MCF 10A (cell line): ENCODE results near the gene GCC2. TPM values are rescaled to one million over a fixed set of nuclear protein-coding genes. Genes with fewer than 3 reads are reported as not detected.

Experiments used
- BruUV-seq: library from RNA; stranded (reverse); fragments of 400-500 nt; replicated peaks from 2 replicates; lab custom pipeline; 2021; lab: Mats Ljungman, UMichigan
- CTCF ChIA-PET: fragments of 300-600 bp; sonication (Branson Sonifier 250); formaldehyde crosslinking; extraction: SDS; loops from one replicate; lab custom pipeline; 2021; ENCODE audit warnings: antibody characterized with exemption, inconsistent platforms; lab: Yijun Ruan, JAX
- POLR2A ChIA-PET: fragments of 300-600, 350-650 bp; sonication (Branson Sonifier 250); formaldehyde crosslinking; extraction: SDS; loops from one replicate; lab custom pipeline; 2020; ENCODE audit warnings: antibody characterized with exemption, inconsistent platforms; lab: Yijun Ruan, JAX
- DNase-seq: peaks from one replicate; pipeline ENCODE4 v3.0.0-alpha.2; 2018; ENCODE audit not compliant: unreplicated experiment
- H3K27ac Mint-ChIP-seq: one replicate; pipeline ENCODE4 v1.8.0; 2022; ENCODE audit warnings: mild to moderate bottlenecking, low read depth, mixed read lengths; ENCODE audit not compliant: unreplicated experiment
- H3K27me3 Mint-ChIP-seq: one replicate; pipeline ENCODE4 v1.8.0; 2022; ENCODE audit warnings: mixed read lengths; ENCODE audit not compliant: insufficient read depth, unreplicated experiment
- H3K36me3 Mint-ChIP-seq: one replicate; pipeline ENCODE4 v1.8.0; 2022; ENCODE audit warnings: mild to moderate bottlenecking, moderate library complexity, mixed read lengths; ENCODE audit not compliant: insufficient read depth, unreplicated experiment
- H3K4me1 Mint-ChIP-seq: one replicate; pipeline ENCODE4 v1.8.0; 2022; ENCODE audit warnings: mixed read lengths; ENCODE audit not compliant: insufficient read depth, unreplicated experiment
- H3K4me3 Mint-ChIP-seq: one replicate; pipeline ENCODE4 v1.8.0; 2022; ENCODE audit warnings: mild to moderate bottlenecking, moderate library complexity, mixed read lengths; ENCODE audit not compliant: unreplicated experiment
- H3K9me3 Mint-ChIP-seq: one replicate; pipeline ENCODE4 v1.8.0; 2022; ENCODE audit warnings: mixed read lengths; ENCODE audit not compliant: unreplicated experiment
- CTCF ChIP-seq: fragments of 200-600 bp; IDR thresholded peaks from one replicate; pipeline ENCODE4 v1.8.0; 2022; ENCODE audit warnings: antibody characterized with exemption, mild to moderate bottlenecking; ENCODE audit not compliant: unreplicated experiment
- intact Hi-C: fragments of 100-400 bp; cut with micrococcal nuclease; formaldehyde crosslinking; loops from 2 replicates; pipeline ENCODE4 v1.14.1; 2022
- total RNA-seq: library from RNA; stranded (reverse); gene quantifications from 2 replicates; pipeline ENCODE4 v1.2.3, GENCODE V29; 2022

GCC2 gene
- total RNA-seq, 1 experiment from 2014 or later: 29.8 TPM

DNA sequence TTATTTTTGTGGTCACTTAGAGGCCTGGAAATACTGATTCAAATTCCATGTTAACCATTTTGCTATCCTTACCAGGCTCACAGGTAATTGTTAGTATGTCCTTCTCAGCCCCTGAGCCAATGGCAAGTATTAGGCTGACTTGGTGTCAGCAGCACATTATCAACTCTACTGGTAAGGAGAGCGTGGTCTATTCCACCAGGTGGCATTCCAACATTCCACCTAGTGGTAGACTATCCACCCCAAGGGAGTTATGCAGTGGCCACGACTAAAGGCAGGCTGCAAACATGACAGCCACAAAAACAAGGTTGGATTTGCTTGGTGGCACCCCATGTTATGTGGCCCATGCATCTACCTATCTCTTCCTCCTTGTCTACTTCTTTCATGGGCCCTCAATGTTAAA is 31.8 kb upstream of the GCC2 start:
- intact Hi-C loops: no loop called here

DNA sequence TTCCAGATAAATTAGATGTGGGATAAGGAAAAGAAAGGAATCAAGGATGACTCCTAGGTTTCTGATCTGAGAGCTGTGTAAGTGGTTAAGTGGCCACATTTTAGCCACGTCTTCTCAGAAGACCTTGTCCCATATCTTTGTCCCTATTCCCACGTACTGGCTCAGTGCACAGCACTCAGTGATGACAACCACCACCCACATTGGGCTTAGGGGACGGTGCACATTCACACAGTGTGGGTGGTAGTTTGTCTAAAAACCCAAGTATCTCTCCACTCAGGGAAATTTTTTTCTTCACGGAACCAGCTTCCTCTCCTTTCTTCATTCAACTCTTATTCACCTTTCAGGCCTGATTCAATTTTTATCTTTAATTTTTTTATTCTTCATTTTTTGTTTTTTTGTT is 30.6 kb upstream of the GCC2 start:
- ChIA-PET POLR2A (interaction anchor here (1.3 kb wide), 1 partner anchor 30 kb away, joined by 4 read pairs; the partner anchor contains the start of gene GCC2), CTCF (interaction anchor here (0.8 kb wide), 1 partner anchor 16 kb away, joined by 3 read pairs; no protein-coding TSS in a partner anchor)
- H3K4me3 Mint-ChIP-seq: no peak overlapping the region
- H3K4me1 Mint-ChIP-seq: peaks cover 16% of the 10 kb centered on the region
- no TSS peak for BruUV-seq
- intact Hi-C loops: no loop called here
- DNase-seq: no peak
- no peak overlapping the region for H3K27ac Mint-ChIP-seq
- H3K36me3 Mint-ChIP-seq: no peaks in the 10 kb centered on the region
- peaks cover 5% of the 10 kb centered on the region for H3K9me3 Mint-ChIP-seq
- TF ChIP-seq CTCF: no peak
- no peaks in the 10 kb centered on the region for H3K27me3 Mint-ChIP-seq

More for the DNA sequence above, 31.8 kb upstream of the GCC2 start:
- Mint-ChIP-seq H3K9me3 (no peaks in the 10 kb centered on the region), H3K27ac (no peak overlapping the region), H3K4me1 (peaks cover 22% of the 10 kb centered on the region), H3K36me3 (no peaks in the 10 kb centered on the region), H3K27me3 (no peaks in the 10 kb centered on the region), H3K4me3 (no peak overlapping the region)
- peak; percentile 42 for DNase-seq
- CTCF ChIA-PET: interaction anchor here (1.2 kb wide), 1 partner anchor 158 kb away, joined by 3 read pairs; no protein-coding TSS in a partner anchor
- BruUV-seq: no TSS peak
- POLR2A ChIA-PET: interaction anchor here (1.0 to 4.0 kb wide), 2 partner anchors 32 to 75 kb away, joined by 3 to 21 read pairs; partner anchors contain the start of gene GCC2
- TF ChIP-seq CTCF: no peak

GRCh38 chr2:108423067-108423466 is 25.9 kb upstream of the GCC2 start:
- no TSS peak for BruUV-seq
- no peak overlapping the region for H3K4me3 Mint-ChIP-seq
- DNase-seq: no peak
- no peaks in the 10 kb centered on the region for H3K4me1 Mint-ChIP-seq
- H3K9me3 Mint-ChIP-seq: peaks cover 5% of the 10 kb centered on the region
- no peak for TF ChIP-seq CTCF
- H3K36me3 Mint-ChIP-seq: no peaks in the 10 kb centered on the region
- H3K27ac Mint-ChIP-seq: no peak overlapping the region
- ChIA-PET CTCF (no interaction called here), POLR2A (interaction anchor here (1.0 kb wide), 2 partner anchors 11 to 22 kb away, joined by 3 to 4 read pairs; no protein-coding TSS in a partner anchor)
- intact Hi-C loops: no loop called here
- no peaks in the 10 kb centered on the region for H3K27me3 Mint-ChIP-seq

GRCh38 chr2:108423502-108424251 is 25.3 kb upstream of the GCC2 start:
- Mint-ChIP-seq H3K27ac (no peak overlapping the region), H3K36me3 (no peaks in the 10 kb centered on the region), H3K4me1 (no peaks in the 10 kb centered on the region), H3K27me3 (no peaks in the 10 kb centered on the region), H3K9me3 (peaks cover 5% of the 10 kb centered on the region), H3K4me3 (no peak overlapping the region)
- no peak for DNase-seq
- CTCF ChIA-PET: interaction anchor here (0.6 kb wide), 1 partner anchor 23 kb away, joined by 3 read pairs; no protein-coding TSS in a partner anchor
- intact Hi-C loops: no loop called here
- TF ChIP-seq CTCF: no peak
- BruUV-seq: no TSS peak
- POLR2A ChIA-PET: interaction anchor here (1.0 kb wide), 1 partner anchor 10 kb away, joined by 3 read pairs; no protein-coding TSS in a partner anchor
